Stimulated activated CD8-positive, alpha-beta memory T cell treated with anti-CD3 and anti-CD28 coated beads, Interleukin-7, amount 100 ng/mL, for 24 hours (primary cell): ENCODE data around the gene DOK4.

Experiments
- DNase-seq: peaks from one replicate; pipeline ENCODE4 v3.0.0-alpha.2; 2020; ENCODE audit warnings: low read depth

Gene DOK4

GRCh38 chr16:57519796-57520360 lies 33.6 kb upstream of the DOK4 start:
- DNase-seq = peak; percentile 70

DNA sequence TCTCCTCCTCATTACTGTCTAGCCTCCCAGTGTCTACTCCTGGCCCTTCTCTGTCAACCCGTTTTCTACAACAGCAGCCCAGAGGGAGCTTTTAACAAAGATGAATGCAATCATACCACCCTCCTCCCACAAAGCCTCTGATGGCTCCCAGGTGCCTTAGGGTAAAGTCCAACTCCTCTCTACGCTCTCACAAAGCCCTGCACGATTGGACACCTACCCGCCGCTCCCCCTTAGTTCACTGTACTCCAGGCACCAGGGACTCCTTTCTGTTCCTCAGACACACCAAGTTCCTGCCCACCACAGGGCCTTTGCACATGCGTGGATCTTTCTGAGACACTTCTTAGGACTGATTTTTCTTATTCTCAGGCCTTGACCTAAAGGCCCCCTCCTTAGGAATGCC lies 32.6 kb upstream of the DOK4 start:
- no peak for DNase-seq

DNA sequence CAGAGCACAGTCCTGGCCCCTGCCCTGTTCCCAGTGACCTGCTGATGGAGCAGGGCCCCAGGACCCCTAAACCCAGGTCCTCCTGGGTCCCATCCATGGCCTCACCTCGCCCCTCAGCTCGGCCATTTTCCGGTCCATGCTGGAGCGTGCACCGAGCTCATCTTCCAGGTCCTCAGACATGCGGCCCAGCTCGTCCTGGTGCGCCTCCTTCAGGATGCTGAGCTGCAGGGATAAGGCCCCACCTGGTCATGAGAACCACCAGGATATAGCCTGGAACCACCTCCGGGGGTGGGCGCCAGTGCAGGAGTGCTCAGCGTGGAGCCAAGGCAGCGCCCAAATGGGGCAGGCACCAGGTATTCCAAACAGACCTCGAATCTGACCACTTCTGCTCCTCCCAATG lies 32.2 kb upstream of the DOK4 start:
- DNase-seq = no peak

GRCh38 chr16:57517397-57518367 lies 31.4 kb upstream of the DOK4 start:
- DNase-seq = no peak

DNA sequence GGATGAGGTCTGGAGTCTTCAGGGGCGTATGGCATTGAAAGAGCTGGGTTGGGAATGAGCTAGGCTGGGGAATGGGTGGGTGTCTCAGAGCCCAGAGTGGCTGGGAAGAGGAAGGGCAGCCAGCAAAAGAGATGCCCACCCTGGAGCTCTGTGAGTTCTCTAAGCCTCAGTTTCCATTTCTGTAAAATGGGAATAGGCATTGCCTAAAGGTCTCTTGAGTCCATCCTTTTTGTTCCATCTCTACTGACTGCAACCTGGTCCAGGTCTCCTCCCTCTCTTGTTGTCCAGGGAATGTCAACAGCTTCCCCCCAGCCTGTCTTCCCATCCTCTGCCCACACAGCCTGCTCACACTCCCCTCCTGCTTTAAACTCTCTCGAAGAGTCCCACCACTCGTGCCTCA lies 30.5 kb upstream of the DOK4 start:
- DNase-seq = no peak

- DNase-seq = no peak
Measured at GRCh38 chr16:57516176-57516725, 30.0 kb upstream of the DOK4 start.

GRCh38 chr16:57514791-57515600 lies 28.7 kb upstream of the DOK4 start:
- no peak for DNase-seq

DNA sequence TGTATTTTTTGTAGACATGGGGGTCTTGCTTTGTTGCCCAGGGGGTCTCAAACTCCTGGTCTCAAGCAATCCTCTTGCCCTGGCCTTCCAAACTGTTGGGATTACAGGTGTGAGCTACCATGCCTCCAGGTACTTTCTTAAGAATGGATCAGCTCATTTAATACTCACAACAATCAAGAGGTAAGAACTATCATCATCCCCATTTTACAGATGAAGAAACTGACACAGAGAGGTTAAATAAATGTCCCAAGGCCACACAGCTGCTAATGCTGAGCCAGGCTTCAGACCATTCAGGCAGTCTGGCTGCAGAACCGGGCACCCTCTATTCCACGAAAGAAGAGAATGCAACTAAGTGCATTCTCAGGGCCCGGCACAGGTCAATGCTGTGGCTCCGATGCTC lies 28.1 kb upstream of the DOK4 start:
- DNase-seq = no peak

DNA sequence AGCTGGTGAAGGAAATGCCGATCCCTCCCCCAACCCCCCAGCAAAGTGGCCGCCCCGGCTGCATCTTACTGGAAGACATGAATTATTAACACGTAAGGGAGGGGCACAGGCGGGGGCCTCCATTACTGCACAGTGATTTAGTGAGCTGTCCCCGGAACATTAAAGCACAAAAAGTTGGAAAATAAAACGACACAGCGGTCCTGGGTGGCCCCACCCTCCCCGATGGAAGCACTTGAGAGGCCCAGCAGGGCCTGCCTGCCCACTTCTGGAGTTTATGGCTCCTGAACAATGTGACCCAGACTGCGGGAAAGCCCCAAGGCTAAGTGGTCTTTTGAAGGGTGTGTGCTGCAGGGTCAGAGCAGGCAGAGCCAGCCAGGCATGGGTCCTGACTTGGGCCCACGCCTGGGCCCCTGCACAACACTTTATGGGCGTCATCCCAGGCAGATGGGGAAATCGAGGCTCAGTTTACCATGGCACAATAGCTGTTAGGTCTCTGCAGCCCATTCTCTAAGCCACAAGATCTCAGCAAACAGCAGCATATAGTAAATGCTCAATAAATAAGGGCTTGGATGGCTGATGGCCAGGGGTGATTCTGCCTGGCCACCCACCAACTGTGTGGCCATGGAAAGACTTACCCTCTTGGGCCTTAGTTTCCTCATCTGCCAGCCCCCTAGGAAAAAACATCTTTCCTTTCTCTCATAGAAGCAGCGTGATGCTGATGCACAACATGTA lies 27.2 kb upstream of the DOK4 start:
- DNase-seq = no peak

- DNase-seq = no peak
Measured at GRCh38 chr16:57512296-57513001, 26.2 kb upstream of the DOK4 start.

GRCh38 chr16:57510016-57510871 lies 24.0 kb upstream of the DOK4 start:
- DNase-seq = no peak

GRCh38 chr16:57509231-57509923 lies 23.1 kb upstream of the DOK4 start:
- no peak for DNase-seq

GRCh38 chr16:57508035-57508425 lies 21.7 kb upstream of the DOK4 start:
- DNase-seq = no peak

- no peak for DNase-seq
Measured at GRCh38 chr16:57507136-57508034, 21.1 kb upstream of the DOK4 start.

- no peak for DNase-seq
Measured at GRCh38 chr16:57505169-57505568, 18.9 kb upstream of the DOK4 start.

- DNase-seq = no peak
Measured at GRCh38 chr16:57504491-57504890, 18.2 kb upstream of the DOK4 start.

GRCh38 chr16:57504001-57504400 lies 17.7 kb upstream of the DOK4 start:
- no peak for DNase-seq

GRCh38 chr16:57503366-57503765 lies 17.1 kb upstream of the DOK4 start:
- DNase-seq = no peak
